Stomach (tissue), 4 donors: ENCODE measurements around the gene GTF2I.
"Not testable (repeated sequence)": the region's sequence is repeated elsewhere in the genome, so short reads cannot be mapped to it uniquely, and the experiment has no call there.

Experiments
- EP300 ChIP-seq: sonication (generic); formaldehyde crosslinking; IDR thresholded peaks from one replicate; pipeline ENCODE4 v1.6.1; 2017; ENCODE audit warnings: antibody characterized with exemption
- POLR2A ChIP-seq, 4 donors: fragments of 450-650 bp; IDR thresholded peaks; one replicate each; pipeline ENCODE4 v1.6.1; 2016; ENCODE audit warnings: antibody characterized with exemption in 4 of 4, control low read depth in 2 of 4, mild to moderate bottlenecking in 1 of 4, moderate library complexity in 1 of 4
- POLR2AphosphoS5 ChIP-seq, 3 donors: sonication (generic); formaldehyde crosslinking; IDR thresholded peaks; one replicate each; pipeline ENCODE4 v1.6.1; 2016; ENCODE audit warnings: antibody characterized with exemption in 3 of 3
- TF ChIP-seq, protein P1 (sequence below), 7 experiments: fragments of 450-650 bp in 4 of 7; fragments of 200-600 bp in 3 of 7; sonication (generic) in 3 of 7; IDR thresholded peaks; one replicate each; pipeline ENCODE4 v1.5.1; 2016 to 2019; ENCODE audit warnings: antibody characterized with exemption in 7 of 7, control low read depth in 2 of 7, mild to moderate bottlenecking in 1 of 7

DNA sequence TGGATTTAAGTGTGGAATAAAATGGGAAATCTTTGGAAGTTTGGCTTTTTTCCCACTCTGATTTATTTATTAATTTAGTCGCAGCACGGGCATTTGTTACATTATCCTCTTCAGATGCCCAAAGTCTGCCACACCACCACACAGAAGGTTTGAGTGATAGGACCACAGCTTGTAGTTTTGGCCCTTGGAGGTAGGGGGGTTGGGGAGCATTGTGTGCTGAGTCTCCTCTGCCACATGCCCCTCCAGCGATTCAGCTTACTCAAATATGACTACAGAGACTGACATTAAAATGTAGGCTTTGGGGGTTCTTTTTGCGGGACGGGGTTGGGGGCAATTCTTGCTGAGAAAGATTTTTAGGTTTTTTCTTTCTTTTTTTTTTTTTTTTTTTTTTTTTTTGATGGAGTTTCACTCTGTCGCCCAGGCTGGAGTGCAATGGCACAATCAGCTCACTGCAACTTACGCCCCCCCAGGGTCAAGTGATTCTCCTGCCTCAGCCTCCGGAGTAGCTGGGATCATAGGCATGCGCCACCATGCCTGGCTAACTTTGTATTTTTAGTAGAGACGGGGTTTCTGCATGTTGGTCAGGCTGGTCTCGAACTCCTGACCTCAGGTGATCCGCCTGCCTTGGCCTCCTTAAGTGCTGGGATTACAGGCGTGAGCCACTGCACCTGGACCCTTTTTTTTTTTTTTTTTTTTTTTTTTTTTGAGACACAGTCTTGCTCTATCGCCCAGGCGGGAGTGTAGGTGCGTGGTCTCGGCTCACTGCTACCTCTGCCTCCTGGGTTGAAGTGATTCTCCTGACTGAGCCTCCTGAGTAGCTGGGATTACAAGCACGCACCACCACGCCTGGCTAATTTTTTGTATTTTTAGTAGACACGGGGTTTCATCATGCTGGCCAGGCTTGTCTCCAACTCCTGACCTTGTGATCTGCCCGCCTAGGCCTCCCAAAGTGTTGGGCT is 4.6 kb downstream of the GTF2I start:
- not testable (repeated sequence) for TF ChIP-seq POLR2AphosphoS5 (IDR thresholded peaks at IDR 0.05); POLR2A (IDR thresholded peaks at IDR 0.05); EP300
- TF ChIP-seq, protein P1, sequence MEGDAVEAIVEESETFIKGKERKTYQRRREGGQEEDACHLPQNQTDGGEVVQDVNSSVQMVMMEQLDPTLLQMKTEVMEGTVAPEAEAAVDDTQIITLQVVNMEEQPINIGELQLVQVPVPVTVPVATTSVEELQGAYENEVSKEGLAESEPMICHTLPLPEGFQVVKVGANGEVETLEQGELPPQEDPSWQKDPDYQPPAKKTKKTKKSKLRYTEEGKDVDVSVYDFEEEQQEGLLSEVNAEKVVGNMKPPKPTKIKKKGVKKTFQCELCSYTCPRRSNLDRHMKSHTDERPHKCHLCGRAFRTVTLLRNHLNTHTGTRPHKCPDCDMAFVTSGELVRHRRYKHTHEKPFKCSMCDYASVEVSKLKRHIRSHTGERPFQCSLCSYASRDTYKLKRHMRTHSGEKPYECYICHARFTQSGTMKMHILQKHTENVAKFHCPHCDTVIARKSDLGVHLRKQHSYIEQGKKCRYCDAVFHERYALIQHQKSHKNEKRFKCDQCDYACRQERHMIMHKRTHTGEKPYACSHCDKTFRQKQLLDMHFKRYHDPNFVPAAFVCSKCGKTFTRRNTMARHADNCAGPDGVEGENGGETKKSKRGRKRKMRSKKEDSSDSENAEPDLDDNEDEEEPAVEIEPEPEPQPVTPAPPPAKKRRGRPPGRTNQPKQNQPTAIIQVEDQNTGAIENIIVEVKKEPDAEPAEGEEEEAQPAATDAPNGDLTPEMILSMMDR (IDR thresholded peaks at IDR 0.05), result not testable (repeated sequence)
